Stimulated activated CD4-positive, alpha-beta T cell treated with anti-CD3 and anti-CD28 coated beads, Interleukin-2, amount 100 ng/mL, for 4 hours (primary cell): ENCODE results near the gene PROM1.

ENCODE experiments used
- DNase-seq: peaks from one replicate; pipeline ENCODE4 v3.0.0-alpha.2; 2020; ENCODE audit warnings: low read depth

PROM1 gene

DNA sequence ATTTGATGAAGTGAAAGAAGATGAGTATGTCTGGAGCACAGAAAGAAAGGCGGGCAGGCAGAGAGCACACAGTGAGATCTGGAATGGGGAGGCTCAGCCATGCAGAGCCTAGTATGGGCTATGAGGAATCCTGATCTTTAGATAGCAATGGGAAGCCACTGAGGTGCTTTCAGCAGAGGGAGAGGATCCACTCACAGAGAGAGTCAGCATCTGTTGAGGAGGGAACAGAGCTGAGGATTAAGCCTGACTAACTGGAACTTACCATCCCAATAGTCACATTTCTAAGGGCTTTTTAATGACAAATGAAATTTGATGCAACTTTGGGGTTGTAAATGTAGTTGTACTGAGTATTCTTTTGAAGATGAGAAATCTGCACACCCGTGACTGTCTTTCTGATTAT is 100.2 kb downstream of the PROM1 start:
- DNase-seq: no peak

DNA sequence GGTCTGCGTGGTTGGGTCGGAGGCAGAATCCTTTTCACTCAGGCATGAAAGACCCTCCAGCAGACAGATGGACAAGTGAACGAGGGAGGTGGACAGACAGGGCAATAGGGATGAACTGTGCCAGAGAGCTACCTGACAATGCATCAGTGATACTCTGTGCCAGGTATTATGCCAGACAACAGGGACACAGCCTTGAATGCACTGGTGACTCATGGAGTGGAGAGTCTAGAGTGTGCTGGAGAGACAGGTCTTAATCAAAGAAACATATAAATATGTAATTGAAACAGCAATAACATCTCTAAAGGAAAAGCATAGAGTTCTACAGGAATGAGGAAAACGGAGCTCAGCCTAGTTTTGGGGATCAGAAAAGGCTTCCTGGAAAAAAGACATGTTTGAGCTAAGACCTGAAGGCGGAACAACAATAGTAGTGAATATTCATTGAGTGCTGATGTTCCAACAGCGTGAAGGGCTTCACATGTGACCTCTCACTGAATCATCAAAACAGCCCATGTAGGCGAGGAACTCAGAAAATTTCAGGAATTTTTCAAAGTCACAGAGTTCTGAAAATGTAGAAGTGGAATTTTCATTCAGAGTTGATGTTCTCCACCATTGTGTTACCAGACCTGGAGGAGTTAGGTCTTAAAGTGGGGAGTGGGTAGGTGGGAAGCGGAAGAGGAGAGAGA is 100.8 kb downstream of the PROM1 start:
- DNase-seq: no peak

DNA sequence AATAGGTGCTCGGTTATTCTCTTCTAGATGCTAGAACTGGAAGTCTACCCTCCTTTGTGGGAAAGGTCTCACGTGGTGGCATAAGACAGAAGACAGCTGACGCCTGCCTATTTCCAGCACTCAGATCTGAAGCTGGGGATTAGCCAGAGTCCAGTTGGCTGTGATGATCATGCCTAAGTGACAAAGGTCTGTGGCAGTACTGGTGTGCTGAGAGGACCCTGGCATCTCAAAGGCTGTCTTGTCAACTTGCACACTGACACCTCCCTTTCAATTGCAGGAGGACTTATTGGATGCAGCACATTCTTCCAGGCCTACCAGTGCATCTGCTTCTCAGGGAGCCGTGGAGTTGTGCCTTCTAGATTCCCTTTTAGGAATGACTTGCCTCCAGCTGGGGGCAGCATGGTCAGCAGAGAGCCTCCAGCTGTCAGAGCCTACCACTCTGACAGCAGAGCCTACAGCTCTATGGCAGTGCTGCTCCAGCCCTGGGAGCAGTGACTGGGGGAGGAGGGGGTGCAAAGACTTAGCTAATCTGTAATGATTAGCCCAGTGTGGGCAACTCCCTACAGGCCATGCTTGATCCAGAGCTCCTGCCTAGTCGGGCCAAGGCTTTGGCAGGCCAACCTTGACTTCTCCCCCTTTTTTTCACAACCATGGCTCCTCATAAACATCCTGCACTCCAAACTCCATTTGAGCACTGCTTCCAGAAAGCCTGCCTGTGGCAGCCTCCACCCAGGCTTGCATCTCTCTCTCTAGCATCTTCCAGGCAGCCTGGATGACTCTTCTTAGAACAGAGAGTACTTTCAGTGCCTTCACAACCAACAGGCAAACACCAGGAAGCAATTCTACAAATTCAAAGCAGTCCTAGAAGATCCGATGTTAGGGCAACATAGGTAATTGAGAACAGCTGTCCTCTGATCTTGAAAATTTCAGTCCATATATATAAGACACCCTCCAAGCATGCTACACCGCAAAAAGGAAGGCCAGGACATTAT is 107.1 kb downstream of the PROM1 start:
- no peak for DNase-seq

DNA sequence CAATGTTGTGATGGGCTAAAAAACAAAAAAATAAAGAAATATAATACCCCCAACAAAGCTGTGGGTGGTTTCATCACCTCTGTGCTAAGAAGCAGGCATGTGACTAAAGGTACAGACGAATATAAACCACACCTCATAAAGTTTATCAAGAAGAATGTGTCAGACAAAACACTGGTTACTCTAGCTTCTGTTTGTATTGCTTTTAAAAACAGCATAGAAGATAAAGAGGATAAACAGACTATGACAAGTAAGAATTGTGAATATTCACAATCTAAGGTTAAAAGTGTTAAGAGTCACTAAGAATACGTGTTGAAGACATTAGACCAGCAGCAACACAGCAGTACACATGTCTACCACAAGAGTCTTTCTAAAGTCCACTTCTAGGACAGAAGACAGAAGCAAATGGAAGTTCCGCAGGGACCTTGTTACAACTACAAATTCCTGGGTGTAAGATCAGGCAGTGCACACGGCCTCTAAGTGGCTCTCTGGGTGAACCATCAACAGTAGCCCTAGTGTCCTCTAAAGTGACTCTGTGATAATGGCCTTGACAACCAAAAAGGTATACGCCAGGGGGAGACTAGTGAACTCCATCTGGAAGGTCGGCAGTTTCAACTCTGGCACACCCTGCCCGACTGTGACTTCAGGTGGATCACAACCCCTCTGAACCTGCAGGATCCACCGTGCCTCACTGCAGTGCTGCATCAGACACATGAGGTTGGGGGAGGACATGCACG is 112.6 kb downstream of the PROM1 start:
- no peak for DNase-seq

DNA sequence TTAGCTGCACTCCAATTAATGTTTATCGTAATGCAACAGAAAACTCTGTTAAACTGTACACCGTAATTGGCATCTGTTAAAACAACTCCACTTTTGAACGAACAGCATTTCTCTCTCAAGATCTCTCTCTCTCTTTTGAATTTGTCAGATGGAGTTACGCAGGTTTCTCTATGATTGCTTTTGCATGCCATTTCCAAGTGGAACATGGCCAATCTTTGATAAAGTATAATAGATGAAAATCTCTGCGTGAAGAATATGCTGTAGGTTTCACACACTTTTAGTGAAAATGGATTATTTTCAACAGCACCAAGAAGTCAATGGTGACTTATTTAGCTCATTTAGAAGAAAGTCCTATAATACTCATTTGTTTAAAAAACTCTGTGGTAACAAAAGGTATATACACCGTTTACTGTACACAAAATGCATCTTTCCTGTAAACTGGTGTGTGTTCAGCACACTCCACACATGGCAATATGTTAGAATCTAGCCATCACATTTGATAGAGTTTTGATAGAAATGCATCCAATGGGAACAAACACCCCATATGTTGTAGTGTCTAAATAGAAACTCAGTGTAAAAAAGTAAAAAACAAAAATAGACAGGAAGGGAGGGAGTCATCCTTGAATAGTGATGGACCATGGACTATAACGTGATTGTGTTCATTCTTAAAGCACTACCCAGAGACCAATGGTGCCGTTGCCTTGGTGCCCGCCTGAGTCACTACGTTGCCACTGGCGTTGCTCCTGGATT is 115.1 kb downstream of the PROM1 start:
- no peak for DNase-seq

DNA sequence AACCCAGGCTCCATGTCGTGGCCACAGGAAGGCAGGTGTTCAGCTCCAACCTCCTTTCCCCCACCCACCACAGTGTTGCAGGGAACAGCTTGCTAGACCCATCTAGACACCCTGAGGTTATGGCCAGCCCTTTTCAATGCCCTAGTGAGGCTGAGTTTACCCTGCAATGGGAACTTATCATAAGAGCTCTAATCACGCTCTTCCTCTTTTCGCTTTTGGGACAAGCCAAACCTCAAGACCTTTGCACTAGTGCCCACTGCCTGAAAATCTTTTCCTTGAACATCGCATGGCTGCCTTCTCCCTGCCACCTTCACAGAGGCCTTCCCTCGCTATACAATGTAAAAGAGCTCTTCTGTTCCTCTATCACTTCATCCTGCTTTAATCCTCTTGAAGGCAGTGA is 118.5 kb downstream of the PROM1 start:
- DNase-seq: no peak

DNA sequence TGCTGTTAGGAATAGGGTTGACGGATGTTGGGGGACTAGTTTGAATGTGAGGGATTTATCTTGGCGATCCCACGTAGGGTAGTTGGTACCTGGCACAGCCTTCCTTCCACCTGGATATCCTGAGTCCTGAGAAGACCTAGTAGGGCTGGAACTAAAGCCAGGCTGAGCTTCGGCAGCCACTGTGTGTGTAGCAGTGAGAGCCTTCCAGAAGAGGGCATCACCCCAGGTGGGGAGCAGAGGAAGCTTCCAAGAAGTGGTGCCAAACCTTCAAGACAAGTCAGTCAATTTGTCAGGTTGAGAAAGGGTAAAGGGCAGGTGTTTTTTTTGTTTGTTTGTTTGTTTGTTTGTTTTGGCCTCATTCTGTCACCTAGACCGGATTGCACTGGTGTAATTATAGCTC is 119.7 kb downstream of the PROM1 start:
- no peak for DNase-seq

DNA sequence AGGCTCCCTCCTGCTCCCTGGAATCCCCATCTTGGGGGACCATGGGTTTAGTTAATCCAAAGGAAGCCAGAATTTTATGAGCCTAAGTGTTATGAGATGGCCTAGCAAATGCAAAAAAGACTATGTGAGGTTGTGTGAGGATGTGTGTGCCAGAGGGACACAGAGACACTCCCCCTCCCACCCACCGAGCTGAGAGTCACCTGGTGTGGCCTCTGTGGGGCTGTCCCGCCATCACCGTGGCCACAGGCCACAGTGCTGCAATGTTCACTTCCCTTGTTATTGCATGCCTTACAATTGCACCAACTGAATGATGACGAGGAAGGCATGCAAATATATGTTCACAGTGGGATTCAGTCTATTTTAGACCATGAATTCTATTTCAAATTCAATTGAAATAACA is 120.2 kb downstream of the PROM1 start:
- no peak for DNase-seq

DNA sequence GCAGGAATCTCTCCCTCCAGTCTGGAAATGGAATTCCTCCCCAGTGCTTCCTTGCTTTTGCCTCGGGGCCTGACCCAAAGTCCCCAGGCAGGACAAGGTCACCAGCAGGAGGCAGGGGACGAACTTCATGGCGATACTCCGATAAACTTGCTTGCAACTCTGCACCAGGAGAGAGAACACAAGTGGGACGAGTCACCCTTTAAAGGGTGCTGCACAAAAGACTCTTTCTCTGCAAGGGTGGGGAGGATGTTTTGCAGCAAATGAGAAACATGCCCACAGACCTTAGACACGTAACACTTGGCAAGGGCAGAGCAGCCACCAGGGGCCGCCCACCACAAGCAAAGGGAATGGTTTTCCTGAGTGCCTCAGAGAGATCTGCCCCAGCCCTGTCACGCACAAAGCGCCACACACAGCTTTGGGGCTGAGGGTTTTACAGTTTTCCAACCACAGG is 120.8 kb downstream of the PROM1 start, which contains the start of gene FGFBP2:
Gene FGFBP2, minus strand, starts transcription at position 175 of the 451 bp plus-strand sequence. Its CDS starts 46 bp downstream, at position 129.
- DNase-seq: peak; percentile 11

DNA sequence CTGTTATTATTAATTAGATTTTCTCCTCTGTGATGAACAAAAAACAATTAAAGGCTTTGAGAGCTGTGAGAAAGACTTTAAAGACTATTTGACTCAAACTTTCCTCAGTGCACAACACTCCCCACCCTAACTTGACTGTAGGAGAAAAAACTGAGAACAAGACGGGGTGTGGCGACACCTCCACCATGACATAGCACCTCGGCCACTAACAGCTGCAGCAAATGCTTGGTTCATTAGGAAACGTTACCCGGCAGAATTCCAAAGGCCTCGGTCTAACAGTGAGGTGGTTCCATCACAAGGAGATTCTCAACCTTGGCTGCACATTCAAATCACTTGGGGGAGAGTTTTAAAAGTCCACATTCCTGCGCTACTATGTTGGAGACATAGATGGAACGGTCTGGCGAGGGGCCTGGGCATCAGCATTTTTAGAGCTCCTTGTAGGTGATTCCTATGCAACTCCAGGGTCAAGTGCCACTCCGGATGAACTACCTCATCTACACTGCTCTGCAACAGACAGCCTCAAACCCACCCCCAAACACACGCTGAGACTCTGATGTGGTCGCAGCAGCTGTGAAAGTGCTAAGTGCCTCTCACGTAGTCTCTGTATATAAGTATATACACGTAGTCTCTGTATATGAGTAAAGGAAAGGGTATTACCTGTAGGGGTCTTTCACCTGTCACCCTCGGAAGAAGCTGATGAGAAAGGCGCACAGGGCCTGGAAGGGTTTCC is 121.9 kb downstream of the PROM1 start:
- no peak for DNase-seq

DNA sequence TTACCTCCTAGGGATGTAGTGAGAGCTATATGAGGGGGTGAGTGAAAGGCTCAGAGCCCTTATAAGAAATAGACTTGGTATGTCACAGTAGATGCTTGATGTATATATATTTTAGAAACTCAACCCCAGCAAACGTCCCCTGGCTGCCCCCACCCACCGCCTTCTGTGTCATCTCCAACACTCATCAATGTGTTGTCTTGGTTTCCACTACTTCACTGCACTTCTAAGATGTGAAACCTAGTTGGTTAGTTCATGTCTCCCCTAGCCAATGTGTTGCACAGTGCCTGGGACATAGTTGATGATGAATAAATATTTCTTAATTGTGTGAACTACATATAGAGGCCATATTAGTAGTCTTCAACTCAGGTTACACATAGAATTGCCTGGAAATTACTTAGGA is 125.3 kb downstream of the PROM1 start:
- DNase-seq: no peak

DNA sequence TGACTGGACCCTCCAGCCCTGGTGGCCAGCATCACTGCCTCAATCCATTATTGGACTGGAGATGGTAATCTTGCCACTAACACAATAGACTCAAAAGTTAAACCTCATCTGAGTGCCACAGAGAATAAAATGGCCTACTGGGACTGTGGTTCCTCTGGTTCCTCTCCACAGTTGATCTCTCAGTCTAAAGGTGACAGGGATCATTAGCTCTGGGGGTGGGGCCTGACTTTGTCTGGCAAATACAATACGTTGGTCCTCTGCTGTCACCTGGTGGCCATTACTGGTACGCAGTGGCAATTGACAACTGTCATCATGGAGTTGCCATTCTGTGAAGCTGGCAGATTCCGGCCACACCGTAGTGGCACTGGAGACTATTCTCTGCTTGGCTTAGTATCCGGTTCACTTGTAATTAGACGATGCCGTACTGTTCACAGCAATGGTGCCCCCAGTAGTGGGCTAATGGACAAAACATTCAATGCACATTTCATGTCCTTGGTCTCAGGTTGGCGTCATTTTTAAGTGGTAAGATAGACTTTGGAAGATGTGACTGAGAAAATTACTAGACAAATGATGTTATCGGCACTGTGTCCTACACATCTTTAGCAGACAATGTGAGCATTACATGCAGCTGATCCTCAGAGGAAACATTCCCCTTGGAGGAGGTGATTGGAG is 127.5 kb downstream of the PROM1 start:
- peak; percentile 65 for DNase-seq

DNA sequence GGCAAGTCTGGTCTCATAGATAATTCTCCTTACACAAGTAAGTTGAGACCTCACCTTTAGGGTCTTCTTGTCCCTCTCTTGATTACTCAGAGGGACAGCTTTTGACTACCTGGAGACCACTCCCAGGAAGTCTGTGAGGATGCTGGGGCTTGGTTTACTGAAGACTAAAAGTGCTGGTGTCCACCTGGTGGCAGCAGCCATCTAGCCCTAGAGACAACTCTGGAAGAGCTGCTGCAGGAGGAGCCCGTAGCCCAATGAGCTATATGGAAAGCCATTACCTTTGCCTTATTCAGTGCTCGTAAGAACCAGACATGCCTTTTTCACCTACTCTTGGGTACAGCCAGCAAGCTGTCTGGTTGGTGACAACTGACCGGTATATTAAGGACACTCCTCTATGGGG is 128.2 kb downstream of the PROM1 start:
- DNase-seq: no peak

DNA sequence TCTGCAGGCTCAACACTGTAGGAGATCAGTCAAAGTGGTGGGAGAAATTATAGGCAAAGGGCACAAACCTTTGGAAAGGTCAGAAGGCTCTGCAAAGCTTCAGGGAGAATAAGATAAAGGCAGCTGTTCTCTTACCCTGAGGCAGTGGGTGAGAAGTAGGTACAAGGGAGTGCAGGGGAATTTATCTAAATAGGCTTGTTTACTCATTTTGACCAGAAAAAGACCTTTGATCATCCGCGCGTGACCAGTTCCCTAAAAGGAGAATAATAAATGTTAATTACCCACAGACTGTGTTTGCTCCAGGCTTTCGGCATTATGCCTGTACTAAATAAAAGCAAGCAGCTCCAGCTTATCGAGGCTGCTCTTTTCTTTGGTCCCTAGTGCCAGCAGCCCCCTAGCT is 130.2 kb downstream of the PROM1 start:
- DNase-seq: no peak

DNA sequence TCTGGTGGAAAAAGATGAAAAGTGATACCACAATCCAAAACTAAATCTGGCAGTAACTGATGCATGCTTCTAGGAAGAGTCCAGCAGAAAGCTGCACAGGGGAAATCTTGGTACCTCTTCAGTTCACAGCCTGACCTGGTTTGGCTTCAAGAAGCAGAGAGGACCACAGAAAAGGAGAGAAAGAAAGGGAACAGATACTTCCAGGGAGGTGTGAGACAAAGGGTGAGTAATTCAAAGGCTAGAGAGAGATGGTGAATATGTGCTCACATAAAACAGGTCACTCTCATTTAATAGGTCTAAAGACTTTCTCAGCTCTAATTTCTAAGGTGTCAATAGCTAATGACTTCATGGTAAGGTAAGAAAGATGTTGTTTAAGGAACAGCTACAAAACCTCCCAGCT is 132.0 kb downstream of the PROM1 start:
- no peak for DNase-seq

DNA sequence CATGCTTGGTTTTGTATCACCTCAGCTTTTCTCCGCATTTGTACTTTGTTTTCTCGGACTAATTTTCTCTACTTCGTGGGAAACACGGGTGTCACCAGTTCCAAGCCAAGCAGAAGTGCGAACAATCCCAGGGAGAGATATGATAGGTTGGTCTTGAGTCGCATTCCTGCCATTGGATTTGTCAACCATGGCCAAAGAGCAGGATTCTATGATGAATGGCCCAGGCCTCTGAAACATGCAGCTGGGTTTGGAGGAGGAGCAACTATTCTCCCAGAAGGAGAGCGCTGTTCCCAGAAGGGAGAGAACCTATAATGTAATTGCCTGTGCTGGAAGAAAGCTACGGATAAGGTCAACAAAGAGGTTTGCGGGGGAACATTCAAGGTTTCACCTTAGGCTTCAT is 135.0 kb downstream of the PROM1 start:
- DNase-seq: no peak

DNA sequence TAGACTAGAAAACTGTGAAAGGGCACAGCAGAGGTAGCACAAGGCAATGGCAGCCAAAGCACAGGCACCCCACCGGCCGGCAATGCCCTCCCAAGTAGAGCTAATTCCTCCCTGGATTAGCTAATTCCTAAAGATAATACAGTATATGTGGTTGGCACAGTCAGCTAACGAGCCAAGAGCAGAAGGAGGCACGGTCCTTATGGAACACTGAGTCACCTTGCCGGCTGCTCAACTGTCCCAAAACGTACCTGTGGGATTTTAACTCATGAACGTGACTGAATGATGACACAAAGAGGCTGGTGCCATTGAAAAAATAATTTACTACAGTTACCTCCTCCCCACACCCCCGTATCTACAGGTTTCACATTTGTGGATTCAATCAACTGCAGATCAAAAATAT is 136.1 kb downstream of the PROM1 start:
- no peak for DNase-seq

DNA sequence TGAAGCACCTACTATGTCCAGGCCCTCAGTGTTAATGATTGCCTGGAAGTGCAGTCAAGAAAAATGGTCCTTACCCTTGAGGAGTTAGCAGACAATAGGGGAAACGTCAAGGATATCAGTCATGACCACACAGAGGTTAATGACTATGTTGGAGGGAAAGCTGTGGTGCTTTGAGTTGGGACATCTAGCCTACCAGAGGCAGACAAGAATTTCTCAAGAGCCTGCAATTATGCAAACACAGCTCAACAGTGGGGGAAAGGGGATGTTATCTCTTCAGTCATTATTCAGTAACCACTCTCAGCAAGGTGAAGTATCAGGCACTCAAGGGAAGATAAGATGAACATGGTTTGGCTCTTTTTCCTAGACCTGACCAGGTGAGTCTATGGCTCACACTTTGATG is 138.3 kb downstream of the PROM1 start:
- no peak for DNase-seq

DNA sequence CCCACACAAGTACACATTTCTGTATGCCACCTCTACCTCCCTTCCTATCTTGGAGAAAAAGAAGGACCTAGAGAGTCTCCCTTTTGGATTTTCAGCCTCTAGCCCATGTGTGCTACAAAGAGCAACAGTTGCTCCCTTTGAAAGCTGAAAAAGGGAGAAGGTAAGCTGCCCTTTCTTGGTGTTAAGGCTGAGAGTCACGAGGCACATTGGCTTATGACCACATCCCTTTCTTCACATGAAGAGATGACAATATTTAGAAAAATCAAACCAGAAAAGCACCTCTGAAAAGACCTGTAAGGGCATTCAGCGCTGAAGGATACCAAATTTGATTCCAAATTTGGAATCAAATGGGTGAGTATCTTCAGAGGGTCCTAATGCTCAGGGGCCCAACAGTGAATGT is 138.9 kb downstream of the PROM1 start:
- DNase-seq: no peak

DNA sequence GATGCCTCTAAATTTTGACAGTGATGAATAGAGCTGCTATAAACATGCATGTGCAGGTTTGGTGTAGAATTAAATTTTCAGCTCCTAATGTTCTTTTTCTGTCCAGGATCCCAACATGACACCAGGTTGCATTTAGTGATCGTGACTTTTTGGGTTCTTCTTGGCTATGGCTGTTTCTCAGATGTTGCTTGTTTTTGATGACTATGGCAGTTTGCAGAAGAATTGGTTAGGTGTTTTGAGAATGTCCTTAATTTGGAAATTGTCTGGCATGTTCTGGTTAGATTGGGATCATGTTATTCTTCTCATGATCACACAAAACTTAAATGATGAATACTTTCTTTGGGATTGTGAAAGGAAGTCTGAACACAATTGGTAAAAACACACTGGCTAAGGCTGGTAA is 141.5 kb downstream of the PROM1 start:
- DNase-seq: no peak

DNA sequence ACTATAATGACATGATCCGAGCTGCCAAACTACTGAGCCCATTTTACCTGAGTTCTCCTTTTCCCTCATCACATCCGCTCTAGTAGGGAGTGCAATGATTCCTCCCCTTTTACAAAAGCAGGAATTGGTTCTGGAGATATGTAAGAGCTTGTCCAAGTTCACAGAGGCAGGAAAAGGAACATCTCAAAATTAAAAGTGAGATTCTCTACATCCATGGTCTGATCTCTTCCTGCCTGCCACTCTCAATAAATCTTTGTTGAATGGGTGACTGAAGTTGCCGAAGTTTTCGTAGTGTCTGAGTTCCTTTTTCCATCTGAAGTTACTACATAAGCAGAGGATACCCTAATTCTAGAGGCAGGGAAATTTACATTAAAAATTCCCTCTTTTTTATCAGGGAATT is 145.2 kb downstream of the PROM1 start, which contains the start of gene FGFBP1:
Gene FGFBP1, minus strand, starts transcription at position 101 of the 400 bp plus-strand sequence. CDS start 2,108 bp downstream, outside the sequence.
- DNase-seq: no peak
